ENCODE data around the gene MAN2B1. TPM values are rescaled to one million over a fixed set of nuclear protein-coding genes. Genes with fewer than 3 reads are reported as not detected.

Gene MAN2B1
- total and polyA plus RNA-seq, 2 of the 8 experiments (the other 6 are each of a cell fraction or from before 2014, with no cell fraction given): 55.3 to 76.3 TPM

DNA sequence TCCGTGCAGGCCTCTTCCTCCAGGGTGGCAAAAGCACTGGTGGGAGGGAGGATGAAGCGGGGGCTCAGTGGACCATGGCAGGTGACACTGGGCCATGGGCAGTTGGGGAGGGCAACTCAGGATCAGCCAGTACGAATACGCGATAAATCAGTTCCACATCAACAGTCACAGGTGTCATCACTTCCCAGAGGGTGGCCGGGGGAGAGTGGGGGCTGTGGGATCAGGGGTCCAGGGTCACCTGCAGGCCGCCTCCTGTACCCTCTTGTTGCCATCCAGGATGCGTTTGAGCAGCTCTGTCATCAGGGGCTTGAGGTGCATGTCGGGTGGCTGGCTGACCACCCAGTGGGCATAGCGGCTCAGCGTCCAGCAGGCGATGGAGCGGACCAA is 39.8 kb upstream of the MAN2B1 start:
- no peak overlapping the region for H2AFZ ChIP-seq (ENCODE audit: low read length)
- 98% methylated on average over 13 of the region's 13 CpGs; no CpG with 5 or more reads in 1 of the 2 experiments for WGBS, 2 experiments (ENCODE audit: extremely low coverage in 1 of 2, insufficient coverage in 1 of 2, insufficient read length in 1 of 2, insufficient replicate concordance in 2 of 2, low coverage in 1 of 2, low lambda C conversion rate in 2 of 2, missing lambda C conversion rate in 1 of 2)
- H2BK15ac ChIP-seq (ENCODE audit: low read length): no peak overlapping the region
- peaks cover 0 to 5% (median 2%) of the 10 kb centered on the region in 4 experiments; a peak in 2 of 7 replicates for H3K4me1 ChIP-seq (replicated peaks in 1 of 4; ENCODE audit: control insufficient read depth in 3 of 4, insufficient read depth in 4 of 4, low read length in 3 of 4)
- no peak overlapping the region for H3K56ac ChIP-seq (replicated peaks; ENCODE audit: insufficient read length, low read depth, low read length)
- POLR2A ChIA-PET (ENCODE audit: partially characterized antibody): interaction anchor here (2.6 to 6.7 kb wide), 2 partner anchors 9 to 15 kb away, joined by 10 to 50 read pairs; partner anchors contain the start of gene FBXW9
- H2BK5ac ChIP-seq (ENCODE audit: low read depth, low read length): no peak overlapping the region
- no peak overlapping the region for H2BK20ac ChIP-seq (ENCODE audit: low read length)
- no peak overlapping the region for H2BK12ac ChIP-seq (ENCODE audit: low read depth, low read length)
- TF ChIP-seq RFX5 (IDR thresholded peaks at IDR 0.05; ENCODE audit: borderline replicate concordance, low read depth, low read length) (no peak), TCF12 (IDR thresholded peaks at IDR 0.05; ENCODE audit: low read depth, low read length) (no peak), POLR2AphosphoS5 (IDR thresholded peaks at IDR 0.05; ENCODE audit: low read depth, low read length) (peak; percentile 35)
- H2AK5ac ChIP-seq (ENCODE audit: low read depth, low read length): no peak overlapping the region
- H4K8ac ChIP-seq (ENCODE audit: extremely low read depth, insufficient read depth, low read length): peak overlapping the region; percentile 76; the same call in 1 of the 2 replicates
- H3K4ac ChIP-seq (replicated peaks; ENCODE audit: insufficient read length, low read depth, low read length): no peak overlapping the region
- H3K18ac ChIP-seq (ENCODE audit: extremely low read depth, low read length): no peak overlapping the region
- H3K23me2 ChIP-seq (ENCODE audit: low read depth, low read length): no peaks in the 10 kb centered on the region
- no peaks in the 10 kb centered on the region for H3K27me3 ChIP-seq (replicated peaks in 1 of 4; ENCODE audit: control insufficient read depth in 3 of 4, extremely low read depth in 1 of 4, insufficient read depth in 3 of 4, low read length in 3 of 4)
- no peak overlapping the region for H3K14ac ChIP-seq (ENCODE audit: insufficient read length)
- peaks cover 40 to 77% (median 67%) of the 10 kb centered on the region in 4 experiments for H3K36me3 ChIP-seq (ENCODE audit: control insufficient read depth in 2 of 4, insufficient read depth in 4 of 4, low read length in 3 of 4)
- FAIRE-seq: no peak
- H3K4me3 ChIP-seq (ENCODE audit: extremely low read depth in 1 of 4, insufficient read depth in 2 of 4, low read depth in 3 of 4, low read length in 4 of 4): no peak overlapping the region
- no peak for DNase-seq (ENCODE audit: low read depth in 1 of 2, low spot score in 2 of 2)
- H3K9me3 ChIP-seq (ENCODE audit: insufficient read depth in 2 of 2, low read depth in 1 of 2, low read length in 1 of 2): no peaks in the 10 kb centered on the region
- no peak overlapping the region for H3K27ac ChIP-seq (ENCODE audit: low read depth, low read length)
- no peak overlapping the region for H3K4me2 ChIP-seq (ENCODE audit: insufficient read depth in 1 of 2, low read depth in 2 of 2, low read length in 2 of 2)
- H3K9ac ChIP-seq (replicated peaks in 1 of 4; ENCODE audit: extremely low read depth in 1 of 4, low read depth in 3 of 4, low read length in 3 of 4): no peak overlapping the region
- H2BK120ac ChIP-seq (replicated peaks; ENCODE audit: low read depth, low read length): no peak overlapping the region
- CTCF ChIA-PET (ENCODE audit: partially characterized antibody): interaction anchor here (0.6 to 1.4 kb wide), 6 partner anchors 9 to 191 kb away, joined by 3 to 4 read pairs (median 4); partner anchors contain the start of gene FBXW9
- H3K79me2 ChIP-seq (ENCODE audit: control insufficient read depth in 1 of 2, insufficient read depth in 2 of 2, low read length in 2 of 2): no peaks in the 10 kb centered on the region
- H3K79me1 ChIP-seq (ENCODE audit: low read depth, low read length): no peaks in the 10 kb centered on the region
- H3K23ac ChIP-seq (ENCODE audit: insufficient read length): no peak overlapping the region
- H4K20me1 ChIP-seq (replicated peaks in 1 of 2; ENCODE audit: control insufficient read depth in 1 of 2, insufficient read depth in 2 of 2, low read length in 2 of 2): peaks cover 0 to 17% of the 10 kb centered on the region in 2 experiments
- H4K91ac ChIP-seq (replicated peaks; ENCODE audit: insufficient read length, low read length): no peak overlapping the region
- no peak overlapping the region for H4K5ac ChIP-seq (ENCODE audit: insufficient read length, low read depth, low read length)
